Skeletal muscle tissue (tissue), 4 donors: ENCODE data around the gene AMBRA1. TPM values are rescaled to one million over a fixed set of nuclear protein-coding genes. Genes with fewer than 3 reads are reported as not detected.

ENCODE experiments used
- H3K27ac ChIP-seq: one replicate; pipeline ENCODE4 v1.7.0; 2013; ENCODE audit warnings: mild to moderate bottlenecking, low read depth, low read length, inconsistent platforms
- H3K27me3 ChIP-seq, 3 donors: one replicate each; pipeline ENCODE4 v1.7.0; 2013; ENCODE audit warnings: low read length in 3 of 3; ENCODE audit not compliant: control insufficient read depth in 3 of 3, insufficient read depth in 3 of 3
- H3K36me3 ChIP-seq, 3 donors: one replicate each; pipeline ENCODE4 v1.7.0; 2013; ENCODE audit warnings: low read length in 3 of 3; ENCODE audit not compliant: control insufficient read depth in 3 of 3, insufficient read depth in 3 of 3
- H3K4me1 ChIP-seq, 3 donors: one replicate each; pipeline ENCODE4 v1.7.0; 2013; ENCODE audit warnings: low read length in 3 of 3, mild to moderate bottlenecking in 3 of 3; ENCODE audit not compliant: control insufficient read depth in 3 of 3, insufficient read depth in 3 of 3
- H3K4me3 ChIP-seq, 3 donors: one replicate each; pipeline ENCODE4 v1.7.0; 2013; ENCODE audit warnings: low read length in 3 of 3
- H3K9ac ChIP-seq, 3 donors: one replicate each; pipeline ENCODE4 v1.7.0; 2013; ENCODE audit warnings: low read length in 3 of 3, mild to moderate bottlenecking in 3 of 3, moderate library complexity in 2 of 3, low read depth in 1 of 3
- H3K9me3 ChIP-seq, 3 donors: one replicate each; pipeline ENCODE4 v1.7.0; 2013; ENCODE audit warnings: low read length in 3 of 3; ENCODE audit not compliant: control insufficient read depth in 3 of 3
- total RNA-seq: library from RNA; depleted of rRNA; stranded (reverse); fragments of >200 nt; gene quantifications from one replicate; pipeline ENCODE4 v1.2.3, GENCODE V29; 2014
- donor health status: Osteomylitis.

The AMBRA1 gene
- total RNA-seq, 1 donor from 2014 or later, result 17.7 TPM

DNA sequence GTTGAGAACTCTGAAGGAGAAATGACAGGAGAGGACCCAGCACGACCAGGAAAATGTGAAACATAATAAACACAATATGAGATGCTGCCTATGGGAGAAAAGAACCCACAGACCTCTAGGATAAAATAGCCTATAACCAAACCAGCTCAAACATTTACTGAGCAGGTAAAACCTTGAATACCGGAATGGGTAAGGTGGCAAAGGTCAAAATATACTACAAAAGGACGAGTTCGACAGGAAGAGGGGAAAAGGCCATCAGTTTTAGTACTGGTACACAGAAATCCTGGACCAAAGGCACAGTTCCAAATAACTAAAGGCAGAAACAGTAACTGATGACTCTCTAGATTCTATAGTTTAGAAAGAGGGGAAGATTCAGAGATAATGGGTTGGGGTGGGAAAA, 96.3 kb downstream of the AMBRA1 start:
- Histone ChIP-seq H3K9ac (no peak overlapping the region), H3K36me3 (peaks cover 2 to 9% (median 7%) of the 10 kb centered on the region in 3 donors), H3K27me3 (no peaks in the 10 kb centered on the region), H3K27ac (no peak overlapping the region), H3K4me1 (peaks cover 3 to 23% (median 6%) of the 10 kb centered on the region in 3 donors), H3K4me3 (no peak overlapping the region), H3K9me3 (no peaks in the 10 kb centered on the region)

- peaks cover 10 to 20% (median 12%) of the 10 kb centered on the region in 3 donors for H3K4me1 ChIP-seq
- H3K36me3 ChIP-seq, result peaks cover 0 to 12% (median 7%) of the 10 kb centered on the region in 3 donors
- H3K27me3 ChIP-seq, result no peaks in the 10 kb centered on the region
These were observed 100.0 kb downstream of the AMBRA1 start for GRCh38 chr11:46493791-46494190.

DNA sequence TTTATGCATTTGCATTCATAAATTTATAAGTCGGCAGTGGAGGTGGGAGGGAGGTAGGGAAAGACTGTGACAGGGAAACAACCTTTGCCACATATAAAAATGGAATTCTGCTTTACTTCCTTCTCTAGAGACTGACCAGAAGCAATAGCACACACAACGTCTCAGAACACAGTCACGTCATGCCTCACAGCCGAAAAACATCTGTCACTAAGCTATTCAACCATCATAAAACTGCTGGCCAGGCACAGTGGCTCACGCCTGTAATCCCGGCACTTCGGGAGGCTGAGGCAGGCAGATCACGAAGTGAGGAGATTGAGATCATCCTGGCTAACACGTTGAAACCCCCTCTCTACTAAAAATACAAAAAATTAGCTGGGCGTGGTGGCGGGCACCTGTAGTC, 101.3 kb downstream of the AMBRA1 start:
- H3K4me1 ChIP-seq, result peaks cover 7 to 9% (median 9%) of the 10 kb centered on the region in 3 donors
- no peak overlapping the region for H3K4me3 ChIP-seq
- H3K36me3 ChIP-seq, result peaks cover 0 to 12% (median 7%) of the 10 kb centered on the region in 3 donors
- no peak overlapping the region for H3K27ac ChIP-seq
- H3K9ac ChIP-seq, result no peak overlapping the region
- no peaks in the 10 kb centered on the region for H3K27me3 ChIP-seq
- no peaks in the 10 kb centered on the region for H3K9me3 ChIP-seq

More at GRCh38 chr11:46493791-46494190, 100.0 kb downstream of the AMBRA1 start:
- H3K4me3 ChIP-seq, result no peak overlapping the region
- H3K9ac ChIP-seq, result no peak overlapping the region
- H3K9me3 ChIP-seq, result no peaks in the 10 kb centered on the region
- H3K27ac ChIP-seq, result no peak overlapping the region

GRCh38 chr11:46491661-46492330, 102.0 kb downstream of the AMBRA1 start:
- Histone ChIP-seq H3K9me3 (no peaks in the 10 kb centered on the region), H3K36me3 (peaks cover 0 to 12% (median 7%) of the 10 kb centered on the region in 3 donors), H3K27ac (no peak overlapping the region), H3K27me3 (no peaks in the 10 kb centered on the region), H3K9ac (no peak overlapping the region), H3K4me1 (peaks cover 5 to 7% (median 6%) of the 10 kb centered on the region in 3 donors), H3K4me3 (no peak overlapping the region)

DNA sequence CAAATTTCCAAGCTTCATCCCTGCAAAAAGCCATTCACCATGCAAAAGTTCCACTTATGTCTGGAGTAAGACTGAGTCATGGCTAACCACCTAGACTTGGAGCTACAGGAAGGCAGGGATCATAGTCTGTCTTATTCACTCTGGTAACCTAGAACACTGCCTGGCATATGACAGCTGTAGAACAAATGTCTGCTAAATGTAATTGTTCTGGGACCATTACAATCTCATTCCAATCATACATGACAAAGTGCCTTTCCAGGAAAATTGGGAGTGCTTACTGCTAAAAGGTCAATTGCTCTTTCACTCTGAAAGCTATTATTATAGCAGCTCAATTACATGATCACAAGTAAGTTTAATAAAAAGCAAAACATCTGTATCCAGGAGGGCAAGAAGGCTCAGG, 103.2 kb downstream of the AMBRA1 start:
- H3K9ac ChIP-seq, result no peak overlapping the region
- no peak overlapping the region for H3K4me3 ChIP-seq
- H3K27me3 ChIP-seq, result no peaks in the 10 kb centered on the region
- H3K36me3 ChIP-seq, result peaks cover 0 to 12% (median 7%) of the 10 kb centered on the region in 3 donors
- H3K4me1 ChIP-seq, result peaks cover 5 to 7% (median 6%) of the 10 kb centered on the region in 3 donors
- no peak overlapping the region for H3K27ac ChIP-seq
- no peaks in the 10 kb centered on the region for H3K9me3 ChIP-seq

GRCh38 chr11:46489656-46490560, 103.9 kb downstream of the AMBRA1 start:
- H3K27ac ChIP-seq, result no peak overlapping the region

GRCh38 chr11:46485856-46486443, 107.9 kb downstream of the AMBRA1 start:
- H3K27ac ChIP-seq, result no peak overlapping the region
- H3K4me3 ChIP-seq, result no peak overlapping the region
- H3K9me3 ChIP-seq, result no peaks in the 10 kb centered on the region
- H3K4me1 ChIP-seq, result peaks cover 0 to 3% (median 0%) of the 10 kb centered on the region in 3 donors
- no peaks in the 10 kb centered on the region for H3K36me3 ChIP-seq
- no peak overlapping the region for H3K9ac ChIP-seq
- H3K27me3 ChIP-seq, result no peaks in the 10 kb centered on the region

More at GRCh38 chr11:46489656-46490560, 103.9 kb downstream of the AMBRA1 start:
- H3K9me3 ChIP-seq, result no peaks in the 10 kb centered on the region
- peaks cover 0 to 12% (median 7%) of the 10 kb centered on the region in 3 donors for H3K36me3 ChIP-seq
- H3K4me1 ChIP-seq, result peaks cover 5 to 7% (median 6%) of the 10 kb centered on the region in 3 donors
- no peaks in the 10 kb centered on the region for H3K27me3 ChIP-seq
- no peak overlapping the region for H3K9ac ChIP-seq
- no peak overlapping the region for H3K4me3 ChIP-seq

- Histone ChIP-seq H3K9ac (no peak overlapping the region), H3K4me1 (no peaks in the 10 kb centered on the region), H3K27me3 (no peaks in the 10 kb centered on the region), H3K36me3 (no peaks in the 10 kb centered on the region), H3K27ac (no peak overlapping the region), H3K4me3 (no peak overlapping the region), H3K9me3 (no peaks in the 10 kb centered on the region)
These were observed 109.7 kb downstream of the AMBRA1 start for GRCh38 chr11:46484101-46484500.

- Histone ChIP-seq H3K9me3 (no peaks in the 10 kb centered on the region), H3K36me3 (no peaks in the 10 kb centered on the region), H3K27ac (no peak overlapping the region), H3K4me3 (no peak overlapping the region), H3K4me1 (no peaks in the 10 kb centered on the region), H3K9ac (no peak overlapping the region), H3K27me3 (no peaks in the 10 kb centered on the region)
These were observed 112.9 kb downstream of the AMBRA1 start for GRCh38 chr11:46480909-46481308.
